ENCODE results near the gene SMYD3. TPM values are rescaled to one million over a fixed set of nuclear protein-coding genes. Genes with fewer than 3 reads are reported as not detected.

The SMYD3 gene
- polyA plus RNA-seq, 1 donor from 2014 or later: 48.6 TPM

DNA sequence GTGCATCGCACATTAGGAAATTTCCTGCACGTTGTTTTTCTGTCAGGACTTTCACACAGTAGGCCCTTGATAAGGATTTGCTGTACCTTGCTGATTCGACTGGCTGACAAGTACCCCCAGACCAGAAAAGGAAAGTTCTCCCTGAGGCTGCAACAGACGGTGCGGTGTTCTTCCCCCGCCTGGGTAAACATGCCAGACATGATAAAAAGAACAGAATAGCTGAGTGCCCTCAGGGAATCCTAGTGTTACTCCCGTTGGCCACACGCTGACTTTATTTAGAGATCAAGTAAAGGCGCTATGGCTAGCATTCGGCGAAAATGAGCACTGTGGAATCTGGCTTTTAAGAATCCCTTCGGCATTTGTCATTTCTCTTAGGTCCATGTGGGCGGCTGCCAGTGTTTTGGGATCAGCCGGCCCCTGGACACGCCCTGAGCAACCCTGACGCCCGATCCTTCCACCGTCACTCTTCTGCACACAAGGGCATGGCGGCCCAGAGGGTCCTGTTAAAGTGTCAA lies 744.6 kb downstream of the SMYD3 start:
- Histone ChIP-seq H2AFZ (ENCODE audit: low read depth, low read length) (no peak overlapping the region), H3F3A (ENCODE audit: insufficient read depth, low read length, poor library complexity, severe bottlenecking) (no peaks in the 10 kb centered on the region), H4K20me1 (ENCODE audit: insufficient read depth) (no peaks in the 10 kb centered on the region), H3K9me2 (ENCODE audit: insufficient read depth, low read length) (no peaks in the 10 kb centered on the region), H3K79me2 (replicated peaks; ENCODE audit: insufficient read depth, low read length) (no peaks in the 10 kb centered on the region), H3K9me3 (ENCODE audit: low read length) (no peaks in the 10 kb centered on the region), H3K9ac (ENCODE audit: low read length) (no peak overlapping the region), H3K36me3 (ENCODE audit: insufficient read depth, low read length) (no peaks in the 10 kb centered on the region), H3K4me3 (ENCODE audit: low read length) (no peak overlapping the region), H3K27ac (ENCODE audit: low read length) (no peak overlapping the region), H3K4me2 (ENCODE audit: low read length) (no peak overlapping the region), H3K27me3 (ENCODE audit: insufficient read depth, low read depth, low read length) (no peaks in the 10 kb centered on the region)
- TF ChIP-seq TAF1 (IDR thresholded peaks at IDR 0.05; ENCODE audit: low read depth) (no peak), EZH2 (IDR thresholded peaks at IDR 0.05; ENCODE audit: borderline replicate concordance, insufficient read depth, low read length, poor library complexity, severe bottlenecking) (no peak), RAD21 (conservative IDR thresholded peaks at IDR 0.05) (no peak), EP300 (conservative IDR thresholded peaks at IDR 0.05; ENCODE audit: poor library complexity, severe bottlenecking) (no peak), SMC3 (conservative IDR thresholded peaks at IDR 0.05; ENCODE audit: poor library complexity) (no peak), MXI1 (conservative IDR thresholded peaks at IDR 0.05; ENCODE audit: poor library complexity, severe bottlenecking) (no peak), POLR2AphosphoS5 (IDR thresholded peaks at IDR 0.05) (no peak)
- TF ChIP-seq, protein P1, sequence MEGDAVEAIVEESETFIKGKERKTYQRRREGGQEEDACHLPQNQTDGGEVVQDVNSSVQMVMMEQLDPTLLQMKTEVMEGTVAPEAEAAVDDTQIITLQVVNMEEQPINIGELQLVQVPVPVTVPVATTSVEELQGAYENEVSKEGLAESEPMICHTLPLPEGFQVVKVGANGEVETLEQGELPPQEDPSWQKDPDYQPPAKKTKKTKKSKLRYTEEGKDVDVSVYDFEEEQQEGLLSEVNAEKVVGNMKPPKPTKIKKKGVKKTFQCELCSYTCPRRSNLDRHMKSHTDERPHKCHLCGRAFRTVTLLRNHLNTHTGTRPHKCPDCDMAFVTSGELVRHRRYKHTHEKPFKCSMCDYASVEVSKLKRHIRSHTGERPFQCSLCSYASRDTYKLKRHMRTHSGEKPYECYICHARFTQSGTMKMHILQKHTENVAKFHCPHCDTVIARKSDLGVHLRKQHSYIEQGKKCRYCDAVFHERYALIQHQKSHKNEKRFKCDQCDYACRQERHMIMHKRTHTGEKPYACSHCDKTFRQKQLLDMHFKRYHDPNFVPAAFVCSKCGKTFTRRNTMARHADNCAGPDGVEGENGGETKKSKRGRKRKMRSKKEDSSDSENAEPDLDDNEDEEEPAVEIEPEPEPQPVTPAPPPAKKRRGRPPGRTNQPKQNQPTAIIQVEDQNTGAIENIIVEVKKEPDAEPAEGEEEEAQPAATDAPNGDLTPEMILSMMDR (IDR thresholded peaks at IDR 0.05; ENCODE audit: poor library complexity, severe bottlenecking): no peak
- TF ChIP-seq, protein P2, sequence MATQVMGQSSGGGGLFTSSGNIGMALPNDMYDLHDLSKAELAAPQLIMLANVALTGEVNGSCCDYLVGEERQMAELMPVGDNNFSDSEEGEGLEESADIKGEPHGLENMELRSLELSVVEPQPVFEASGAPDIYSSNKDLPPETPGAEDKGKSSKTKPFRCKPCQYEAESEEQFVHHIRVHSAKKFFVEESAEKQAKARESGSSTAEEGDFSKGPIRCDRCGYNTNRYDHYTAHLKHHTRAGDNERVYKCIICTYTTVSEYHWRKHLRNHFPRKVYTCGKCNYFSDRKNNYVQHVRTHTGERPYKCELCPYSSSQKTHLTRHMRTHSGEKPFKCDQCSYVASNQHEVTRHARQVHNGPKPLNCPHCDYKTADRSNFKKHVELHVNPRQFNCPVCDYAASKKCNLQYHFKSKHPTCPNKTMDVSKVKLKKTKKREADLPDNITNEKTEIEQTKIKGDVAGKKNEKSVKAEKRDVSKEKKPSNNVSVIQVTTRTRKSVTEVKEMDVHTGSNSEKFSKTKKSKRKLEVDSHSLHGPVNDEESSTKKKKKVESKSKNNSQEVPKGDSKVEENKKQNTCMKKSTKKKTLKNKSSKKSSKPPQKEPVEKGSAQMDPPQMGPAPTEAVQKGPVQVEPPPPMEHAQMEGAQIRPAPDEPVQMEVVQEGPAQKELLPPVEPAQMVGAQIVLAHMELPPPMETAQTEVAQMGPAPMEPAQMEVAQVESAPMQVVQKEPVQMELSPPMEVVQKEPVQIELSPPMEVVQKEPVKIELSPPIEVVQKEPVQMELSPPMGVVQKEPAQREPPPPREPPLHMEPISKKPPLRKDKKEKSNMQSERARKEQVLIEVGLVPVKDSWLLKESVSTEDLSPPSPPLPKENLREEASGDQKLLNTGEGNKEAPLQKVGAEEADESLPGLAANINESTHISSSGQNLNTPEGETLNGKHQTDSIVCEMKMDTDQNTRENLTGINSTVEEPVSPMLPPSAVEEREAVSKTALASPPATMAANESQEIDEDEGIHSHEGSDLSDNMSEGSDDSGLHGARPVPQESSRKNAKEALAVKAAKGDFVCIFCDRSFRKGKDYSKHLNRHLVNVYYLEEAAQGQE (IDR thresholded peaks at IDR 0.05; ENCODE audit: borderline replicate concordance): no peak

DNA sequence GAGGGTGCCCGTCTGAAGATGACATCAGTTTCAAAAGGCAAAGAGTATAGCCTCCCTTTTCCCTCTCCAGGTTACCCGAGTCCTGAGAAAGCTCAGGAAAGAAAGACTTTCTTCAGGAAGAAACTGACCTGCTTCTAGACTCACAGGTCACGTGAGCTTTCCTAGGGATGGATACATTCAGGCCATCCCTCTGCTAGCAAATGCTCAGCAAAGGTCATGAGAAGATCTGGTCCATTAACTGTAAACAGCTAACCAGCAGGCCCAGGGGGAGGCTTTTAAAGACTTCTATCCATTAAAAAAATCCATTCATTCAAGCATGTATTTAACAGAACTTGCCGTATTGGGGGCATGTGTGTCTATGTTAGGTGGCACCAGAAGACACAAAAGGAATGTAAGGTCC lies 746.8 kb downstream of the SMYD3 start:
- no peaks in the 10 kb centered on the region for H3K36me3 ChIP-seq (ENCODE audit: insufficient read depth, low read length)
- no peak overlapping the region for H3K9ac ChIP-seq (ENCODE audit: low read length)
- H2AFZ ChIP-seq (ENCODE audit: low read depth, low read length): no peak overlapping the region
- no peaks in the 10 kb centered on the region for H3K9me3 ChIP-seq (ENCODE audit: low read length)
- no peak overlapping the region for H3K4me2 ChIP-seq (ENCODE audit: low read length)
- no peaks in the 10 kb centered on the region for H3K9me2 ChIP-seq (ENCODE audit: insufficient read depth, low read length)
- no peaks in the 10 kb centered on the region for H3K27me3 ChIP-seq (ENCODE audit: insufficient read depth, low read depth, low read length)
- no peaks in the 10 kb centered on the region for H4K20me1 ChIP-seq (ENCODE audit: insufficient read depth)
- H3K79me2 ChIP-seq (replicated peaks; ENCODE audit: insufficient read depth, low read length): no peaks in the 10 kb centered on the region
- H3K4me3 ChIP-seq (ENCODE audit: low read length): no peak overlapping the region
- TF ChIP-seq, protein P2 (IDR thresholded peaks at IDR 0.05; ENCODE audit: borderline replicate concordance): no peak
- TF ChIP-seq EP300 (conservative IDR thresholded peaks at IDR 0.05; ENCODE audit: poor library complexity, severe bottlenecking): no peak
- TF ChIP-seq SMC3 (conservative IDR thresholded peaks at IDR 0.05; ENCODE audit: poor library complexity): no peak
- TF ChIP-seq TAF1 (IDR thresholded peaks at IDR 0.05; ENCODE audit: low read depth): no peak
- no peak overlapping the region for H3K27ac ChIP-seq (ENCODE audit: low read length)
- no peaks in the 10 kb centered on the region for H3F3A ChIP-seq (ENCODE audit: insufficient read depth, low read length, poor library complexity, severe bottlenecking)

Measured in neural cell (in vitro differentiated cells).